Loucy (cell line): ENCODE measurements around the gene CYTH3.

ENCODE experiments used
- EZH2phosphoT487 ChIP-seq: fragments of 200-600 bp; IDR thresholded peaks from 2 replicates; pipeline ENCODE4 v1.6.1; 2018; ENCODE audit warnings: antibody characterized with exemption, mild to moderate bottlenecking, moderate library complexity, borderline replicate concordance
- TF ChIP-seq, protein P1 (sequence below): fragments of 200-600 bp; sonication (generic); conservative IDR thresholded peaks from 2 replicates; pipeline ENCODE4 v1.5.1; 2014; ENCODE audit warnings: mild to moderate bottlenecking, antibody characterized with exemption, low read length

DNA sequence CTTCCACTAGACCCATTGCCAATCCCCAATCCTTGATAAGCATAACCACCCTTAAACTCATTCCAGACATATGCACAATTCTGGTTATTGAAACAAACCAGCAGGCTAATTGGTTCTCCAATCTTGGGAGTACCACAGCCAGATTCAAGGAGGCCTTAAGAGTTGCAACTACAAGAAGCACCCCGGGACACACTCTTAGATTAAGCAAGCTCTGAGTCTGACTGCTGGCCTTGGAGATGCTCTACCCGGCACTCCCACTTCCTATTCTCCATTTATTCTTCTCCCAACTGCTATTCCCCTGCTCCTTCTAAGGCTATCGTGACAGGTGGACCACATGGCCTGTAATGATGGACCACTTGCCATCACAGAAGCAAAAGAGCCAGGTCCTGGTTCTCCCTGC lies 40.3 kb downstream of the CYTH3 start:
- TF ChIP-seq, protein P1, sequence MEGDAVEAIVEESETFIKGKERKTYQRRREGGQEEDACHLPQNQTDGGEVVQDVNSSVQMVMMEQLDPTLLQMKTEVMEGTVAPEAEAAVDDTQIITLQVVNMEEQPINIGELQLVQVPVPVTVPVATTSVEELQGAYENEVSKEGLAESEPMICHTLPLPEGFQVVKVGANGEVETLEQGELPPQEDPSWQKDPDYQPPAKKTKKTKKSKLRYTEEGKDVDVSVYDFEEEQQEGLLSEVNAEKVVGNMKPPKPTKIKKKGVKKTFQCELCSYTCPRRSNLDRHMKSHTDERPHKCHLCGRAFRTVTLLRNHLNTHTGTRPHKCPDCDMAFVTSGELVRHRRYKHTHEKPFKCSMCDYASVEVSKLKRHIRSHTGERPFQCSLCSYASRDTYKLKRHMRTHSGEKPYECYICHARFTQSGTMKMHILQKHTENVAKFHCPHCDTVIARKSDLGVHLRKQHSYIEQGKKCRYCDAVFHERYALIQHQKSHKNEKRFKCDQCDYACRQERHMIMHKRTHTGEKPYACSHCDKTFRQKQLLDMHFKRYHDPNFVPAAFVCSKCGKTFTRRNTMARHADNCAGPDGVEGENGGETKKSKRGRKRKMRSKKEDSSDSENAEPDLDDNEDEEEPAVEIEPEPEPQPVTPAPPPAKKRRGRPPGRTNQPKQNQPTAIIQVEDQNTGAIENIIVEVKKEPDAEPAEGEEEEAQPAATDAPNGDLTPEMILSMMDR: no peak
- TF ChIP-seq EZH2phosphoT487: no peak
